Chondrocyte (in vitro differentiated cells): ENCODE measurements around the gene ASB16. TPM values are rescaled to one million over a fixed set of nuclear protein-coding genes. Genes with fewer than 3 reads are reported as not detected.

Source experiments
- DNase-seq: peaks from one replicate; pipeline ENCODE4 v3.0.0; 2021; ENCODE audit warnings: mixed read lengths, low spot score
- H3K27ac Mint-ChIP-seq: one replicate; pipeline ENCODE4 v1.8.0; 2021; ENCODE audit warnings: mild to moderate bottlenecking, moderate library complexity, mixed read lengths; ENCODE audit not compliant: unreplicated experiment
- H3K27me3 Mint-ChIP-seq: 2 replicates; pipeline ENCODE4 v1.8.0; 2021; ENCODE audit warnings: low read depth, mixed read lengths
- H3K36me3 Mint-ChIP-seq: 2 replicates; pipeline ENCODE4 v1.8.0; 2021; ENCODE audit warnings: low read depth, mixed read lengths
- H3K4me1 Mint-ChIP-seq: 2 replicates; pipeline ENCODE4 v1.8.0; 2021; ENCODE audit warnings: low read depth, mild to moderate bottlenecking, mixed read lengths
- H3K4me3 Mint-ChIP-seq: one replicate; pipeline ENCODE4 v1.8.0; 2021; ENCODE audit warnings: mild to moderate bottlenecking, moderate library complexity, mixed read lengths; ENCODE audit not compliant: unreplicated experiment
- H3K9me3 Mint-ChIP-seq: 2 replicates; pipeline ENCODE4 v1.8.0; 2021; ENCODE audit warnings: low read depth, mixed read lengths
- CTCF ChIP-seq: fragments of 200-600 bp; sonication (generic); IDR thresholded peaks from 2 replicates; pipeline ENCODE4 v1.5.0; 2021; ENCODE audit warnings: antibody characterized with exemption, mild to moderate bottlenecking, moderate library complexity
- total RNA-seq: library from RNA; stranded (reverse); gene quantifications from 3 replicates; pipeline ENCODE4 v1.2.1, GENCODE V29; 2021

Gene ASB16
- total RNA-seq, 1 donor from 2014 or later = not detected

DNA sequence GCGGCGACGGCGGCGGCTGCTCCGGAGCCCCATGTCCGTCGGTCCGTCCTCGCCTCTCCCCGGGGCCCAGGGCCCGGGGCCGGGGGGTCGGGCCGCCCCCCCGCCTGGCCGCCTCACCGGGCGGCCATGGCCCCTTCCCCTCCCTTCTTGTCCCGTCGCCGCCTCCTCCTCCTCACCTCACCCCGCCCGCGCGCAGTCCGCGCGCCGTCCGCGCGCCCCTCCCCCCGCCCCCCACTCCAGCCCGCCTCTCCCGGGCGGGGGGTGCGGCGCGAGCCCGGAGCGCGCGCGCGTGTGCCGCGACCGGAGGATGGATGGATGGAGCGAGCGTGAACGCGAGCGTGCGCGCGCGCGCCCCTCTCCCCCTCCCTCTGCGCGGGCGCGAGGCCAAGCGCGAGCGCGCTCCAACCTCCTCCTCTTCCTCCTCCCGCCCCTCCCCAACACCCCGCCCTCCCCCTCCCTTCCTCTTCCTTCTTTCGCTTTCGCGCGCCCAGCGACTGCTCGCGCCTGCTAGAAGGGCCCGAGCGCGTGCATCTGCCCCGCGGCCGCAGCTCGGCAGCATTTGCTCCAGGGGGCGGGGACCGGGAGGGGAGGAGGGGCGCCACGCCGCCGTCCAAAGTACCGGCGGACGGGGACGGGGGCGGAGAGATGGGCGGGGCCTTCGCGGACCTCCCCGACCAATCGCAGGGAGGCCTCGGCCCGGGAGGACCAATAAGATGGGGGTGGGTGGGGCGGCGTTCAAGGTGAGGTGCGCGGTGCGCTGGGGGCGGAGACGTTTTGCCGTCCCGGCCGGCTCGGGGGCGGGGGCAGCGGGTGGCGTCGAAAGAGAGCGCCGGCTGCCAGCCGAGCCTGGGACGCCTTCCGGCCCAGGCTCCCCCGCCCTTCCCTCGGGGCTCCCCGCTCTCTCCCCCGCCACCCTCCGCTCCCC is 29.3 kb downstream of the ASB16 start, which contains the start of gene ATXN7L3:
Gene ATXN7L3 (minus strand): TSS at position 332 of the 925 bp plus-strand sequence. CDS start 1,814 bp downstream, outside the sequence.
- Mint-ChIP-seq H3K27me3 (no peaks in the 10 kb centered on the region), H3K27ac (peak within 1 kb of the TSS; percentile 94), H3K9me3 (no peaks in the 10 kb centered on the region), H3K4me1 (peaks cover 33% of the 10 kb centered on the region), H3K36me3 (peaks cover 2% of the 10 kb centered on the region), H3K4me3 (peak within 1 kb of the TSS; percentile 92)
- TF ChIP-seq CTCF = no peak
- DNase-seq = peak; percentile 99

GRCh38 chr17:44200478-44201155 is 30.1 kb downstream of the ASB16 start:
- H3K27me3 Mint-ChIP-seq = no peaks in the 10 kb centered on the region
- H3K9me3 Mint-ChIP-seq = no peaks in the 10 kb centered on the region
- DNase-seq = no peak
- H3K27ac Mint-ChIP-seq = peak overlapping the region; percentile 94
- TF ChIP-seq CTCF = no peak
- peaks cover 2% of the 10 kb centered on the region for H3K36me3 Mint-ChIP-seq
- peaks cover 33% of the 10 kb centered on the region for H3K4me1 Mint-ChIP-seq
- H3K4me3 Mint-ChIP-seq = peak overlapping the region; percentile 92

GRCh38 chr17:44202756-44203155 is 32.3 kb downstream of the ASB16 start:
- H3K27ac Mint-ChIP-seq = peak overlapping the region; percentile 27
- peaks cover 24% of the 10 kb centered on the region for H3K4me1 Mint-ChIP-seq
- no peaks in the 10 kb centered on the region for H3K9me3 Mint-ChIP-seq
- no peak for TF ChIP-seq CTCF
- peaks cover 6% of the 10 kb centered on the region for H3K36me3 Mint-ChIP-seq
- DNase-seq = no peak
- no peak overlapping the region for H3K4me3 Mint-ChIP-seq
- no peaks in the 10 kb centered on the region for H3K27me3 Mint-ChIP-seq

DNA sequence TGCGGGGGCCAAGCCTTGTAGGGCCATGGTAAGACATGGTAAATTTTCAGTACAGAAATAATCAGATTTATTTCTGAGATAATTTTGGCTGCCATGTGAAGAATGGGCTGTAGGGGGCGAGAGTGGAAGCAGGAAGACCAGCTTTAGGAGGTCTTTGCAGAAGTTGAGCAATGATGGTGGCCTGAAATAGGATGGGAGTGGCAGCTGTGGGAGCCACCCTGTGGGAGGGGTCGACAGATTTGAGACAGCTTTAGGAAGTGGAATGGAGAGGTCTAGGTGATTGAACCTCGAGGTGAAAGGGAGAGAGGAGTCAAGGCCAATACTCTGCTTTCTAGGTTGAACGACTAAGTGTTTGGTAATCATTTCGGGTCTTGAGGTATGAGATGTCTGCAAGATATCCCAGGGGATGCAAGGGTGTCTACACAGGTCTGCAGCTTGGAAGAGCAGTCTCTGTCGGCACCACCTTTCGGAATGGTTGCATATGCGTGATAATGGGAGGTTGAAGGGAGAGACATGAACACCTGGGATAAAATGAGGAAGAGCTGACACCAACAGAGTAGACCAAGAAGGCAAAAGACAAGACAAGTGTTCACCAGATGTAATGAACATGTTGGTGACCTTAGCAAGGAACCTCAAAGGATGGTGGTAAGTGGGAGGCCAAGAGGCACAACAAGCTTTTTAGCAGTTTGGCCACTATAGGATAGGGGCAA is 33.4 kb downstream of the ASB16 start:
- no peak for DNase-seq
- H3K36me3 Mint-ChIP-seq = peaks cover 12% of the 10 kb centered on the region
- H3K27ac Mint-ChIP-seq = no peak overlapping the region
- peaks cover 18% of the 10 kb centered on the region for H3K4me1 Mint-ChIP-seq
- no peak overlapping the region for H3K4me3 Mint-ChIP-seq
- TF ChIP-seq CTCF = peak; percentile 85
- no peaks in the 10 kb centered on the region for H3K9me3 Mint-ChIP-seq
- no peaks in the 10 kb centered on the region for H3K27me3 Mint-ChIP-seq

DNA sequence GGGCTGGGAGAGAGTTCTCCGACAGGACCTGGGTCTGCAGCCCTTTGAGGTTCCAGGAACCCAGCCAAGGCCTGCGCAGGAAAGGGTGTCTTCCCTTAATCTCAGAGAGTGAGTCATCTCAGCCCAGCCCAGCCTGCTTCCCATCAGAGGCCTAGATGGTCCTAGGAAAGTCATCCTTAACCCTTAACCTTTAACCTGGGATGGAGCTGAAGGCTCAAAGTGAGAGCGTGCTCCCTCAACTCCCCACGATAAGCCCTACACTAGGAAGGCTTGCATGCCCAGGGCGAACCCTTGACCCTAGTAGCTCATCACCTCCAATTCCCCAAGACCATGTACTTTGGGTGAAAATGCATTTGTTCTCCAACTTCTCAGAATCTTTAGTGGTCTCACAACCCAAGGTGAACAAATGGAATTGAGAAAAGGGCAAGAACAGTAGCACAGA is 34.0 kb downstream of the ASB16 start:
- peaks cover 15% of the 10 kb centered on the region for H3K36me3 Mint-ChIP-seq
- DNase-seq = no peak
- H3K4me1 Mint-ChIP-seq = peaks cover 18% of the 10 kb centered on the region
- H3K27me3 Mint-ChIP-seq = no peaks in the 10 kb centered on the region
- H3K9me3 Mint-ChIP-seq = no peaks in the 10 kb centered on the region
- TF ChIP-seq CTCF = no peak
- H3K27ac Mint-ChIP-seq = peak overlapping the region; percentile 36
- H3K4me3 Mint-ChIP-seq = no peak overlapping the region
